ENCODE measurements around the gene MEF2A.

- TF ChIP-seq POLR2A (IDR thresholded peaks at IDR 0.05; ENCODE audit: low read length) (no peak), GATA1 (IDR thresholded peaks at IDR 0.05; ENCODE audit: low read depth, low read length) (no peak)
Observed at GRCh38 chr15:99580076-99580475, 14.3 kb downstream of the MEF2A start.

Data from erythroblast (primary cell).